ENCODE data around the gene SEMA3D.

- TF ChIP-seq CTCF (IDR thresholded peaks at IDR 0.05; ENCODE audit: insufficient read depth, low read depth, low read length) (no peak), EZH2 (IDR thresholded peaks at IDR 0.05; ENCODE audit: insufficient read depth, low read length) (no peak)
Observed at GRCh38 chr7:85103962-85104361, 82.9 kb downstream of the SEMA3D start.
